Esophagus muscularis mucosa (tissue), 4 donors: ENCODE measurements around the gene ANK3. TPM values are rescaled to one million over a fixed set of nuclear protein-coding genes. Genes with fewer than 3 reads are reported as not detected.

Source experiments
- DNase-seq: peaks from one replicate; pipeline ENCODE4 v3.0.0-alpha.2; 2017; ENCODE audit errors: extremely low spot score
- H3K27ac ChIP-seq, 4 donors: fragments of 200-600 bp; sonication (generic); replicated peaks in 1 of 4; 1 replicate in 3 of 4; 2 replicates in 1 of 4; pipeline ENCODE4 v1.5.1; 2016 to 2019; ENCODE audit warnings: mild to moderate bottlenecking in 1 of 4
- H3K27me3 ChIP-seq, 4 donors: fragments of 200-600 bp; sonication (generic); one replicate each; pipeline versions ENCODE4 v1.5.1 to v1.6.0; 2016 to 2019
- H3K36me3 ChIP-seq, 4 donors: fragments of 200-600 bp; sonication (generic); one replicate each; pipeline ENCODE4 v1.5.1; 2016 to 2019
- H3K4me1 ChIP-seq, 4 donors: fragments of 200-600 bp; sonication (generic); one replicate each; pipeline ENCODE4 v1.5.1; 2016 to 2019
- H3K4me3 ChIP-seq, 4 donors: fragments of 200-600 bp; sonication (generic); 1 replicate in 2 of 4; 2 replicates in 2 of 4; pipeline ENCODE4 v1.5.1; 2016 to 2019; ENCODE audit warnings: mild to moderate bottlenecking in 4 of 4, moderate library complexity in 1 of 4
- H3K9me3 ChIP-seq, 4 donors: fragments of 200-600 bp; sonication (generic); 1 replicate in 3 of 4; 2 replicates in 1 of 4; pipeline ENCODE4 v1.5.1; 2016 to 2019
- CTCF ChIP-seq, 3 experiments: fragments of 200-600 bp in 2 of 3; fragments of 450-650 bp in 1 of 3; sonication (generic) in 2 of 3; IDR thresholded peaks; one replicate each; pipeline ENCODE4 v1.5.1; 2017 to 2019; ENCODE audit warnings: antibody characterized with exemption in 3 of 3, mild to moderate bottlenecking in 2 of 3, moderate library complexity in 1 of 3
- EP300 ChIP-seq: sonication (generic); formaldehyde crosslinking; IDR thresholded peaks from one replicate; pipeline ENCODE4 v1.6.1; 2017; ENCODE audit warnings: antibody characterized with exemption
- POLR2A ChIP-seq: fragments of 450-650 bp; IDR thresholded peaks from one replicate; pipeline ENCODE4 v1.6.1; 2017; ENCODE audit warnings: antibody characterized with exemption, moderate library complexity, mild to moderate bottlenecking, low read depth
- POLR2AphosphoS5 ChIP-seq, 2 donors: sonication (generic); formaldehyde crosslinking; IDR thresholded peaks; one replicate each; pipeline ENCODE4 v1.6.1; 2017; ENCODE audit warnings: antibody characterized with exemption in 2 of 2
- WGBS: methylation state at CpG from one replicate; pipeline ENCODE4 v1.1.5; 2018; 5-methylcytosine and 5-hydroxymethylcytosine counted together
- intact Hi-C: fragments of 100-400 bp; cut with DNase I; formaldehyde crosslinking; loops from one replicate; pipeline ENCODE4 v1.15.1; 2023
- total RNA-seq, 4 donors: library from RNA; depleted of rRNA; stranded (reverse); fragments of >200 nt; gene quantifications; one replicate each; pipeline versions ENCODE4 v1.1.0 to v1.2.1, GENCODE V29; 2016

The ANK3 gene
- total RNA-seq, 4 donors from 2014 or later = 25.5 to 44.9 (median 26.6) TPM

- TF ChIP-seq POLR2A = no peak
- TF ChIP-seq POLR2AphosphoS5 (IDR thresholded peaks at IDR 0.05) = no peak
- no peak for TF ChIP-seq EP300
- TF ChIP-seq CTCF (IDR thresholded peaks at IDR 0.05) = no peak
- intact Hi-C loops = no loop called here
- Histone ChIP-seq H3K4me1 (no peaks in the 10 kb centered on the region), H3K36me3 (peaks cover 0 to 89% (median 0%) of the 10 kb centered on the region in 4 donors), H3K9me3 (no peaks in the 10 kb centered on the region), H3K27ac (no peak overlapping the region), H3K4me3 (no peak overlapping the region), H3K27me3 (no peaks in the 10 kb centered on the region)
- no peak for DNase-seq
- 74% methylated on average over 5 of the region's 5 CpGs for WGBS
Measured at GRCh38 chr10:60082744-60083344, 306.8 kb downstream of the ANK3 start.

GRCh38 chr10:60082341-60082740 is 307.3 kb downstream of the ANK3 start:
- no peak for DNase-seq
- H3K4me1 ChIP-seq = no peaks in the 10 kb centered on the region
- 80% methylated on average over 6 of the region's 6 CpGs for WGBS
- H3K9me3 ChIP-seq = no peaks in the 10 kb centered on the region
- peaks cover 0 to 84% (median 0%) of the 10 kb centered on the region in 4 donors for H3K36me3 ChIP-seq
- H3K27ac ChIP-seq = no peak overlapping the region
- H3K27me3 ChIP-seq = no peaks in the 10 kb centered on the region
- intact Hi-C loops = no loop called here
- TF ChIP-seq EP300 (no peak), POLR2AphosphoS5 (IDR thresholded peaks at IDR 0.05) (no peak), CTCF (IDR thresholded peaks at IDR 0.05) (no peak), POLR2A (no peak)
- H3K4me3 ChIP-seq = no peak overlapping the region

- no peaks in the 10 kb centered on the region for H3K4me1 ChIP-seq
- 93% methylated on average over 11 of the region's 11 CpGs for WGBS
- no peak overlapping the region for H3K4me3 ChIP-seq
- H3K9me3 ChIP-seq = no peaks in the 10 kb centered on the region
- no peaks in the 10 kb centered on the region for H3K27me3 ChIP-seq
- H3K27ac ChIP-seq = no peak overlapping the region
- TF ChIP-seq POLR2A (no peak), CTCF (IDR thresholded peaks at IDR 0.05) (no peak), POLR2AphosphoS5 (IDR thresholded peaks at IDR 0.05) (no peak), EP300 (no peak)
- DNase-seq = no peak
- intact Hi-C loops = no loop called here
- H3K36me3 ChIP-seq = peaks cover 0 to 51% (median 0%) of the 10 kb centered on the region in 4 donors
Measured at GRCh38 chr10:60073781-60074656, 315.7 kb downstream of the ANK3 start.

DNA sequence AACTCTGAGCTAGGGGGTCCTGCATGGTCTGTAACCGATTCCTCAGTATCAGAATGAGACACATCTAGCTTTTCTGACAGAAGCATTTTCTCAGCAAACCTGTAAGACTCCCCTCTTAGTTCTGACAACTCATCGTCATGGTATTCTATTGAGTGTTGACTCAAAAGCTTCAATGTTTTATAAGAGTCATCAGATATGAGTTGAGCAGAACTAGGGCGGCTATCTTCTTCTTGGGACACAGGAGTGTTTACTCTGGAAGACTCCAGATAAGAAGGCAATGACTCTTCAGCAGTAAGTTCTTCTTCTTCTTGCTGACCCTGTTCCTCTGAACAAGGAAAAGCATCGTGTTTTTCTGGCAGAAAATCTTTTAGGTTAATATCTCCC is 316.3 kb downstream of the ANK3 start:
- Histone ChIP-seq H3K27ac (no peak overlapping the region), H3K9me3 (no peaks in the 10 kb centered on the region), H3K36me3 (peaks cover 0 to 52% (median 0%) of the 10 kb centered on the region in 4 donors), H3K4me3 (no peak overlapping the region), H3K27me3 (no peaks in the 10 kb centered on the region), H3K4me1 (no peaks in the 10 kb centered on the region)
- DNase-seq = no peak
- TF ChIP-seq CTCF (IDR thresholded peaks at IDR 0.05) (no peak), EP300 (no peak), POLR2A (no peak), POLR2AphosphoS5 (IDR thresholded peaks at IDR 0.05) (no peak)
- intact Hi-C loops = no loop called here
- WGBS = 88% methylated on average over 4 of the region's 4 CpGs
